GM23338 (cell line): Measurements from ENCODE around the gene DSCAML1. TPM values are rescaled to one million over a fixed set of nuclear protein-coding genes. Genes with fewer than 3 reads are reported as not detected.

ENCODE experiments used
- ATAC-seq: fragments of 200-7000 bp; cut with Tn5 transposase; 3 replicates; pipeline ENCODE4 v1.9.1; 2020
- DNase-seq: peaks from one replicate; pipeline ENCODE4 v3.0.0-alpha.2; 2015; ENCODE audit warnings: low spot score
- H2AFZ ChIP-seq: fragments of 200-600 bp; sonication (generic); 2 replicates; pipeline ENCODE4 v1.8.0; 2016; ENCODE audit warnings: antibody characterized with exemption, mild to moderate bottlenecking, moderate library complexity
- H3F3A ChIP-seq: fragments of 200-600 bp; sonication (generic); replicated peaks from 2 replicates; pipeline ENCODE4 v1.8.0; 2017; ENCODE audit warnings: antibody characterized with exemption, mixed run types, low read depth
- H3K27ac ChIP-seq: fragments of 200-600 bp; sonication (generic); 2 replicates; pipeline ENCODE4 v1.6.1; 2016; ENCODE audit warnings: low read depth
- H3K27me3 ChIP-seq: fragments of 200-600 bp; sonication (generic); 2 replicates; pipeline ENCODE4 v1.8.0; 2016; ENCODE audit warnings: mild to moderate bottlenecking, mixed run types, moderate library complexity; ENCODE audit not compliant: insufficient read depth
- H3K36me3 ChIP-seq: fragments of 200-600 bp; sonication (generic); 2 replicates; pipeline ENCODE4 v1.8.0; 2016; ENCODE audit warnings: mild to moderate bottlenecking; ENCODE audit not compliant: insufficient read depth
- H3K4me1 ChIP-seq: fragments of 200-600 bp; sonication (generic); 2 replicates; pipeline ENCODE4 v1.8.0; 2016; ENCODE audit warnings: mild to moderate bottlenecking, moderate library complexity; ENCODE audit not compliant: insufficient read depth
- H3K4me2 ChIP-seq: fragments of 200-600 bp; sonication (generic); 2 replicates; pipeline ENCODE4 v1.7.1; 2017; ENCODE audit warnings: mixed run types
- H3K4me3 ChIP-seq: fragments of 200-600 bp; sonication (generic); 2 replicates; pipeline ENCODE4 v1.6.1; 2016; ENCODE audit warnings: mixed run types
- H3K79me2 ChIP-seq: fragments of 200-600 bp; sonication (generic); replicated peaks from 2 replicates; pipeline ENCODE4 v1.8.0; 2017; ENCODE audit warnings: mild to moderate bottlenecking; ENCODE audit not compliant: insufficient read depth
- H3K9me2 ChIP-seq: fragments of 200-600 bp; sonication (generic); 2 replicates; pipeline ENCODE4 v1.8.0; 2017; ENCODE audit not compliant: insufficient read depth
- H4K20me1 ChIP-seq: fragments of 200-600 bp; sonication (generic); replicated peaks from 2 replicates; pipeline ENCODE4 v1.8.0; 2017; ENCODE audit warnings: mild to moderate bottlenecking; ENCODE audit not compliant: insufficient read depth
- H3K27ac Mint-ChIP-seq: 2 replicates; pipeline ENCODE4 v1.8.0; 2020; ENCODE audit warnings: inconsistent platforms, mild to moderate bottlenecking, moderate library complexity, mixed read lengths
- H3K27me3 Mint-ChIP-seq: 3 replicates; pipeline ENCODE4 v1.8.0; 2022; ENCODE audit warnings: low read depth, mild to moderate bottlenecking, moderate library complexity, mixed read lengths, inconsistent platforms; ENCODE audit not compliant: insufficient read depth, poor library complexity
- H3K36me3 Mint-ChIP-seq: 3 replicates; pipeline ENCODE4 v1.8.0; 2021; ENCODE audit warnings: low read depth, mild to moderate bottlenecking, inconsistent platforms, moderate library complexity, mixed read lengths
- H3K4me1 Mint-ChIP-seq: 3 replicates; pipeline ENCODE4 v1.8.0; 2020; ENCODE audit warnings: mild to moderate bottlenecking, inconsistent platforms, mixed read lengths
- H3K4me3 Mint-ChIP-seq: 3 replicates; pipeline ENCODE4 v1.8.0; 2021; ENCODE audit warnings: moderate library complexity, mild to moderate bottlenecking, inconsistent platforms, mixed read lengths
- H3K9me3 Mint-ChIP-seq: 3 replicates; pipeline ENCODE4 v1.8.0; 2020; ENCODE audit warnings: moderate library complexity, mild to moderate bottlenecking, inconsistent platforms, mixed read lengths
- CREB1 ChIP-seq: fragments of 250-450 bp; sonication (Bioruptor Pico); IDR thresholded peaks from 2 replicates; pipeline ENCODE4 v1.5.0; 2020; ENCODE audit warnings: low read depth, mild to moderate bottlenecking, moderate library complexity
- CTCF ChIP-seq, 2 experiments: fragments of 200-600 bp in 1 of 2; sonication (generic) in 1 of 2; conservative IDR thresholded peaks; 2 replicates each; pipeline versions ENCODE4 v1.5.1 to v1.6.1; 2016 to 2017; ENCODE audit warnings: antibody characterized with exemption in 2 of 2, low read depth in 2 of 2, mild to moderate bottlenecking in 2 of 2, moderate library complexity in 1 of 2
- ETS1 ChIP-seq: IDR thresholded peaks from 2 replicates; pipeline ENCODE4 v1.6.1; 2016; ENCODE audit warnings: antibody characterized with exemption
- EZH2phosphoT487 ChIP-seq: fragments of 200-600 bp; sonication (generic); IDR thresholded peaks from one replicate; pipeline ENCODE4 v1.8.1; 2018; ENCODE audit warnings: antibody characterized with exemption; ENCODE audit not compliant: unreplicated experiment
- REST ChIP-seq: IDR thresholded peaks from one replicate; pipeline ENCODE4 v1.6.1; 2018; ENCODE audit warnings: antibody characterized with exemption; ENCODE audit not compliant: unreplicated experiment
- STAT1 ChIP-seq: IDR thresholded peaks from one replicate; pipeline ENCODE4 v1.6.1; 2016; ENCODE audit warnings: antibody characterized with exemption; ENCODE audit not compliant: unreplicated experiment
- ZNF331 ChIP-seq: fragments of 250-450 bp; sonication (Bioruptor Pico); IDR thresholded peaks from 2 replicates; pipeline ENCODE4 v1.5.0; 2020; ENCODE audit warnings: low read depth, mild to moderate bottlenecking, moderate library complexity
- ZNF462 ChIP-seq: fragments of 250-450 bp; sonication (Bioruptor Pico); IDR thresholded peaks from 2 replicates; pipeline ENCODE4 v1.5.0; 2020; ENCODE audit warnings: mild to moderate bottlenecking, moderate library complexity
- polyA plus RNA-seq: library from polyadenylated mRNA; unstranded; fragments of >200 nt; fragmentation: Nextera tagmentation; extraction: Ambion mirVana; gene quantifications from 2 replicates; pipeline ENCODE4 v1.2.1, GENCODE V29; 2016
- total RNA-seq: library from RNA; depleted of rRNA; stranded (reverse); fragments of >200 nt; shearing (Covaris generic); gene quantifications from 2 replicates; pipeline ENCODE4 v1.2.3, GENCODE V29; 2014

DSCAML1 gene
- total and polyA plus RNA-seq, 2 experiments from 2014 or later: 0.17 TPM; not detected in 1

- TF ChIP-seq REST: no peak
- no peak for TF ChIP-seq ZNF331
Measured at GRCh38 chr11:117591316-117592039, 205.5 kb downstream of the DSCAML1 start (continued).

- H3K79me2 ChIP-seq: no peaks in the 10 kb centered on the region
- no peak overlapping the region for H3K4me3 ChIP-seq
- no peak overlapping the region for H3K27ac ChIP-seq
- H3K27me3 ChIP-seq: no peaks in the 10 kb centered on the region
- H3F3A ChIP-seq: no peaks in the 10 kb centered on the region
- Mint-ChIP-seq H3K4me1 (peaks cover 10% of the 10 kb centered on the region), H3K9me3 (no peaks in the 10 kb centered on the region), H3K4me3 (no peak overlapping the region), H3K27ac (no peak overlapping the region), H3K36me3 (no peaks in the 10 kb centered on the region), H3K27me3 (peaks cover 9% of the 10 kb centered on the region)
- DNase-seq: no peak
- no peak overlapping the region for H3K4me2 ChIP-seq
- no peak for ATAC-seq
- peaks cover 3% of the 10 kb centered on the region for H3K4me1 ChIP-seq
- no peaks in the 10 kb centered on the region for H4K20me1 ChIP-seq
- no peaks in the 10 kb centered on the region for H3K9me2 ChIP-seq
- no peak overlapping the region for H2AFZ ChIP-seq
- no peaks in the 10 kb centered on the region for H3K36me3 ChIP-seq
- TF ChIP-seq ETS1 (no peak), CTCF (conservative IDR thresholded peaks at IDR 0.05; ENCODE audit: low read depth in 2 of 2) (no peak), STAT1 (no peak), EZH2phosphoT487 (no peak), CREB1 (CRISPR knock-in tag) (no peak), ZNF462 (CRISPR knock-in tag) (no peak)
Measured at GRCh38 chr11:117589063-117589462, 208.0 kb downstream of the DSCAML1 start.
